Peyer's patch (tissue), 4 donors: ENCODE results near the gene CFAP119.

ENCODE experiments used
- CTCF ChIP-seq, 6 experiments: fragments of 450-650 bp in 4 of 6; fragments of 200-600 bp in 2 of 6; sonication (generic) in 1 of 6; IDR thresholded peaks; one replicate each; pipeline ENCODE4 v1.5.1; 2017 to 2019; ENCODE audit warnings: antibody characterized with exemption in 6 of 6, mild to moderate bottlenecking in 3 of 6, moderate library complexity in 1 of 6
- POLR2A ChIP-seq, 2 donors: fragments of 450-650 bp; IDR thresholded peaks; one replicate each; pipeline ENCODE4 v1.5.1; 2017; ENCODE audit warnings: antibody characterized with exemption in 2 of 2, mild to moderate bottlenecking in 2 of 2, moderate library complexity in 2 of 2

DNA sequence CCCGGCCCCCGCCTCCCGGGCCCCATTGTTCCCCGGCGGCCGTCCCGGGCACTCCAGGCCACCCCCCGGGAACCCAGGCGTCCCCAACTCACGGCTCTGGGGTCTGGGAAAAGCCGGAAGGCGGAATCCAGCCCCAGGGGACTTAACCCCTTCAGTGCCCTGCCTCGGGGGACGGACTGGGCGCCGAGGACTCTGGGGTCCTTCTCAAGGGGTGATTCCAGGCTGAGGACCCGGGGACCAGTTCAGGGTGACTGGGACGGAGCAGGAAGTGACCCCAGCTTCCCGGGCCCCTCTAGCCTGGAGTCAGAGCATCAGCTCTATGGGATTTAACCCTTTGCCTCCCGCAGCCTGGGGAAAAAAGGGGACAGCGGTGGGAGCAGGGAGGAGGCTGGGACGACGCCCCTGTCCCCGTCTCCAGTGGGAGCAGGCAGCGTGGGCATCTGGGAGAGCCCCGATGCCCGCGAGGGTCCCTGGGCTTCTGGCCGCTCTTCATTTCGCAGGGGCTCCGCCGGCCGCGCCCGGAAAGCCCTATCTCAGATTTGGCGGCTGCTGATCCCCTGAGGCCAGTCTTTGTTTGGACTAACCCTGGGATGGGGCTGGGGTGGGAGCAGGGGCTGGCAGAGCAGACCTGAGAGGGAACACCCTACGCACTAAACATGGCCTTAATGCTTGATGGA is 25.2 kb upstream of the CFAP119 start, which contains the start of gene ZNF629:
- TF ChIP-seq CTCF (IDR thresholded peaks at IDR 0.05): peak in 2 of 6 experiments; percentile 13 to 22
- peak; percentile 19 to 25 for TF ChIP-seq POLR2A (IDR thresholded peaks at IDR 0.05)
